HG03280 (cell line): Measurements from ENCODE around the gene CPSF4L.

Source experiments
- ATAC-seq: cut with Tn5 transposase; IDR thresholded peaks from one replicate; pipeline ENCODE4 v1.9.1; 2021; ENCODE audit warnings: mild to moderate bottlenecking, moderate library complexity; ENCODE audit not compliant: unreplicated experiment

The CPSF4L gene

GRCh38 chr17:73205459-73205961, 56.2 kb downstream of the CPSF4L start:
- ATAC-seq: no peak

- ATAC-seq: no peak
Observed at GRCh38 chr17:73203788-73204479, 57.7 kb downstream of the CPSF4L start.

DNA sequence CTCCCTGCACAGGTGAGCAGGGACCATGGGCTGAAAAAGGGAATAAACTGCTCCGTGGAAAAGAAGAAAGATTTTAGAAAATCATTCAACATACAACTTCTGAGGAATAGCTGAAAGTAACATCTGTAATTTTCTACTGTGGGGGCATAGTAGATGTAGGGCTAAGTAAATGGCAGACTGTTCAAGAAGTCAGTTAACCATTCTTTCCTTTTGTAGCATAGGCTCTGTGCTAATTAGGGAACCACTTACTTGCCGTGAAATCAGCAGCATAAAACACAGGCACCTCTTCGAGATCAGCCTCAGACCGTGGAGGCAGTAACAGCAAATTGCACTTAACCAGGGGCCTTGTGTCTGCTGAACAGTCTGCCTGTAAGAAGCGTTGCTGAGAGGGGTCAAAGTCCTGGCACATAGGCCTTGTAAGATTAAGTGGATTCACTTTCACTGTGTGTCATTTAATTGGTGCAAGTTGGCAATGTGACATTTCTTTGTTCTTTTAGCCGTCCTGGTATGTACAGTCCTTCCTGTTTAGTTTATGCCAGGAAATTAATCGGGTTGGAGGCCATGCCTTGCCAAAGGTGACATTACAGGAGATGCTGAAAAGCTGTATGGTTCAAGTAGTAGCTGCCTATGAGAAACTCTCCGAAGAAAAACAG, 58.4 kb downstream of the CPSF4L start:
- no peak for ATAC-seq

- no peak for ATAC-seq
Observed at GRCh38 chr17:73201215-73202069, 60.2 kb downstream of the CPSF4L start.

DNA sequence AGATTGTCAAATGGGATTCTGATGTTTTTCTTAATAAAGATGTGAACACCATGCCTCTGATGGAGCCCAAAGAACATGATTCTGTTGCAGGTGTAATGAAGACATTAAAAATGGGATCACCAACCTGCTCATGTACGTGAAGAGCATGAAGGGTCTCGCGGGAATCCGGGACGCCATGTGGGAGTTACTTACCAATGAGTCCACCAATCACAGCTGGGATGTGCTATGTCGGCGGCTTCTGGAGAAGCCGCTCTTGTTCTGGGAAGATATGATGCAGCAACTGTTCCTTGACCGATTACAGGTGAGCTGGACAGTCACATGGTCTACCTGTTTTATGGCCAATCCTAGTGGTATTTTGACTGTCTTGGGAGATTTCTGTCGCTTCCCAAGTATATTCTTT, 61.2 kb downstream of the CPSF4L start:
- no peak for ATAC-seq

GRCh38 chr17:73199751-73200317, 61.8 kb downstream of the CPSF4L start:
- no peak for ATAC-seq

DNA sequence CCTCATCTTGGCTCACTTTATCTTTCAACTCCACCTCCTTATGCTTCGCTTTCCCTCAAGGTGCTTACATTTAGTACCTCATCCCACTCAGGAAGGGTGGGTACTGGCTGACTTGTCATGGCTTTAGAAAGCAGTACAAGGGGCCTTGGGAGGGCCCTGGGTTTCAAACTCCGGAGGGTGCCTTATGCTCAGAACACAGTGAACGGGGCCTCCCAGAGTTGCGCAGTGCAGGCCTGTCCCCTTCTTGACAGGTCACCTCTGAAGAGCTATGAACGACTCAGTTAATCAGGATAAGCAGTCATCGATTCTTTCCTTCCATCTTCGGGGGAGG, 62.8 kb downstream of the CPSF4L start:
- no peak for ATAC-seq
